Middle frontal gyrus (tissue), 1 donor: Measurements from ENCODE around the gene CCDC85C.

Source experiments
- DNase-seq: peaks from one replicate; pipeline ENCODE4 v3.0.0-alpha.2; 2015; ENCODE audit warnings: low spot score; ENCODE audit errors: extremely low spot score

Gene CCDC85C

GRCh38 chr14:99452968-99453367 lies 151.0 kb downstream of the CCDC85C start:
- no peak for DNase-seq

GRCh38 chr14:99451234-99451633 lies 152.8 kb downstream of the CCDC85C start:
- DNase-seq, result no peak

- peak; percentile 46 for DNase-seq
Observed at GRCh38 chr14:99450266-99450665, 153.7 kb downstream of the CCDC85C start.
